GM23338 (cell line): ENCODE data around the gene ATXN7L3.

Experiments used
- CREB1 ChIP-seq: fragments of 250-450 bp; sonication (Bioruptor Pico); IDR thresholded peaks from 2 replicates; pipeline ENCODE4 v1.5.0; 2020; ENCODE audit warnings: low read depth, mild to moderate bottlenecking, moderate library complexity
- CTCF ChIP-seq, 2 experiments: fragments of 200-600 bp in 1 of 2; sonication (generic) in 1 of 2; conservative IDR thresholded peaks; 2 replicates each; pipeline versions ENCODE4 v1.5.1 to v1.6.1; 2016 to 2017; ENCODE audit warnings: antibody characterized with exemption in 2 of 2, low read depth in 2 of 2, mild to moderate bottlenecking in 2 of 2, moderate library complexity in 1 of 2
- ETS1 ChIP-seq: IDR thresholded peaks from 2 replicates; pipeline ENCODE4 v1.6.1; 2016; ENCODE audit warnings: antibody characterized with exemption
- EZH2 ChIP-seq: fragments of 200-600 bp; sonication (generic); IDR thresholded peaks from one replicate; pipeline ENCODE4 v1.8.0; 2017; ENCODE audit warnings: antibody characterized with exemption, mild to moderate bottlenecking, low read depth; ENCODE audit not compliant: unreplicated experiment
- EZH2phosphoT487 ChIP-seq: fragments of 200-600 bp; sonication (generic); IDR thresholded peaks from one replicate; pipeline ENCODE4 v1.8.1; 2018; ENCODE audit warnings: antibody characterized with exemption; ENCODE audit not compliant: unreplicated experiment
- JUNB ChIP-seq: IDR thresholded peaks from one replicate; pipeline ENCODE4 v1.6.1; 2016; ENCODE audit warnings: antibody characterized with exemption; ENCODE audit not compliant: unreplicated experiment
- NANOG ChIP-seq: IDR thresholded peaks from 2 replicates; pipeline ENCODE4 v1.6.1; 2016; ENCODE audit warnings: antibody characterized with exemption, borderline replicate concordance
- POLR2AphosphoS5 ChIP-seq: IDR thresholded peaks from 2 replicates; pipeline ENCODE4 v1.6.1; 2016; ENCODE audit warnings: antibody characterized with exemption, low read depth
- ZNF462 ChIP-seq: fragments of 250-450 bp; sonication (Bioruptor Pico); IDR thresholded peaks from 2 replicates; pipeline ENCODE4 v1.5.0; 2020; ENCODE audit warnings: mild to moderate bottlenecking, moderate library complexity
- TF ChIP-seq, protein P1 (sequence below): IDR thresholded peaks from one replicate; pipeline ENCODE4 v1.6.1; 2018; ENCODE audit warnings: antibody characterized with exemption; ENCODE audit not compliant: unreplicated experiment

GRCh38 chr17:44183024-44183423 lies 16.7 kb downstream of the ATXN7L3 start:
- TF ChIP-seq POLR2AphosphoS5 (no peak), CTCF (conservative IDR thresholded peaks at IDR 0.05; ENCODE audit: low read depth in 2 of 2) (no peak), EZH2 (no peak), ETS1 (no peak), EZH2phosphoT487 (no peak), ZNF462 (CRISPR knock-in tag) (no peak), JUNB (no peak), CREB1 (CRISPR knock-in tag) (no peak), NANOG (no peak)
- TF ChIP-seq, protein P1, sequence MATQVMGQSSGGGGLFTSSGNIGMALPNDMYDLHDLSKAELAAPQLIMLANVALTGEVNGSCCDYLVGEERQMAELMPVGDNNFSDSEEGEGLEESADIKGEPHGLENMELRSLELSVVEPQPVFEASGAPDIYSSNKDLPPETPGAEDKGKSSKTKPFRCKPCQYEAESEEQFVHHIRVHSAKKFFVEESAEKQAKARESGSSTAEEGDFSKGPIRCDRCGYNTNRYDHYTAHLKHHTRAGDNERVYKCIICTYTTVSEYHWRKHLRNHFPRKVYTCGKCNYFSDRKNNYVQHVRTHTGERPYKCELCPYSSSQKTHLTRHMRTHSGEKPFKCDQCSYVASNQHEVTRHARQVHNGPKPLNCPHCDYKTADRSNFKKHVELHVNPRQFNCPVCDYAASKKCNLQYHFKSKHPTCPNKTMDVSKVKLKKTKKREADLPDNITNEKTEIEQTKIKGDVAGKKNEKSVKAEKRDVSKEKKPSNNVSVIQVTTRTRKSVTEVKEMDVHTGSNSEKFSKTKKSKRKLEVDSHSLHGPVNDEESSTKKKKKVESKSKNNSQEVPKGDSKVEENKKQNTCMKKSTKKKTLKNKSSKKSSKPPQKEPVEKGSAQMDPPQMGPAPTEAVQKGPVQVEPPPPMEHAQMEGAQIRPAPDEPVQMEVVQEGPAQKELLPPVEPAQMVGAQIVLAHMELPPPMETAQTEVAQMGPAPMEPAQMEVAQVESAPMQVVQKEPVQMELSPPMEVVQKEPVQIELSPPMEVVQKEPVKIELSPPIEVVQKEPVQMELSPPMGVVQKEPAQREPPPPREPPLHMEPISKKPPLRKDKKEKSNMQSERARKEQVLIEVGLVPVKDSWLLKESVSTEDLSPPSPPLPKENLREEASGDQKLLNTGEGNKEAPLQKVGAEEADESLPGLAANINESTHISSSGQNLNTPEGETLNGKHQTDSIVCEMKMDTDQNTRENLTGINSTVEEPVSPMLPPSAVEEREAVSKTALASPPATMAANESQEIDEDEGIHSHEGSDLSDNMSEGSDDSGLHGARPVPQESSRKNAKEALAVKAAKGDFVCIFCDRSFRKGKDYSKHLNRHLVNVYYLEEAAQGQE, result no peak
